A673 (cell line): ENCODE measurements around the gene ADAM10.

Experiments
- EZH2 ChIP-seq: fragments of 200-600 bp; sonication (generic); IDR thresholded peaks from 2 replicates; pipeline ENCODE4 v1.6.1; 2017; ENCODE audit warnings: borderline replicate concordance, low read depth, mild to moderate bottlenecking, mixed read lengths, antibody characterized with exemption, low read length; ENCODE audit not compliant: poor library complexity, severe bottlenecking
- TF ChIP-seq, protein P1 (sequence below): fragments of 300-800, 200-600 bp; sonication (generic); conservative IDR thresholded peaks from 2 replicates; pipeline ENCODE4 v1.5.1; 2017; ENCODE audit warnings: low read depth, mild to moderate bottlenecking, antibody characterized with exemption, low read length, moderate library complexity, mixed read lengths

GRCh38 chr15:58771621-58772250 is 22.2 kb upstream of the ADAM10 start:
- TF ChIP-seq, protein P1, sequence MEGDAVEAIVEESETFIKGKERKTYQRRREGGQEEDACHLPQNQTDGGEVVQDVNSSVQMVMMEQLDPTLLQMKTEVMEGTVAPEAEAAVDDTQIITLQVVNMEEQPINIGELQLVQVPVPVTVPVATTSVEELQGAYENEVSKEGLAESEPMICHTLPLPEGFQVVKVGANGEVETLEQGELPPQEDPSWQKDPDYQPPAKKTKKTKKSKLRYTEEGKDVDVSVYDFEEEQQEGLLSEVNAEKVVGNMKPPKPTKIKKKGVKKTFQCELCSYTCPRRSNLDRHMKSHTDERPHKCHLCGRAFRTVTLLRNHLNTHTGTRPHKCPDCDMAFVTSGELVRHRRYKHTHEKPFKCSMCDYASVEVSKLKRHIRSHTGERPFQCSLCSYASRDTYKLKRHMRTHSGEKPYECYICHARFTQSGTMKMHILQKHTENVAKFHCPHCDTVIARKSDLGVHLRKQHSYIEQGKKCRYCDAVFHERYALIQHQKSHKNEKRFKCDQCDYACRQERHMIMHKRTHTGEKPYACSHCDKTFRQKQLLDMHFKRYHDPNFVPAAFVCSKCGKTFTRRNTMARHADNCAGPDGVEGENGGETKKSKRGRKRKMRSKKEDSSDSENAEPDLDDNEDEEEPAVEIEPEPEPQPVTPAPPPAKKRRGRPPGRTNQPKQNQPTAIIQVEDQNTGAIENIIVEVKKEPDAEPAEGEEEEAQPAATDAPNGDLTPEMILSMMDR, result no peak
- no peak for TF ChIP-seq EZH2
